HEK293 (cell line): ENCODE results near the gene E2F4.

ENCODE experiments used
- IKZF3 ChIP-seq: fragments of 450-650 bp; IDR thresholded peaks from 2 replicates; pipeline ENCODE4 v1.5.0; 2018; ENCODE audit warnings: missing biosample characterization, mild to moderate bottlenecking, missing genetic modification characterization, moderate library complexity
- KLF1 ChIP-seq: fragments of 450-650 bp; formaldehyde crosslinking; IDR thresholded peaks from 2 replicates; pipeline ENCODE4 v1.5.1; 2016; ENCODE audit warnings: missing biosample characterization, missing genetic modification characterization
- KLF16 ChIP-seq: fragments of 450-650 bp; formaldehyde crosslinking; IDR thresholded peaks from 2 replicates; pipeline ENCODE4 v1.5.1; 2017; ENCODE audit warnings: missing biosample characterization, missing genetic modification characterization
- KLF7 ChIP-seq: fragments of 450-650 bp; formaldehyde crosslinking; IDR thresholded peaks from 2 replicates; pipeline ENCODE4 v1.5.1; 2016; ENCODE audit warnings: missing biosample characterization, missing genetic modification characterization, borderline replicate concordance
- TCF7L2 ChIP-seq: IDR thresholded peaks from 2 replicates; pipeline ENCODE4 v1.6.1; 2011; ENCODE audit warnings: low read depth, mild to moderate bottlenecking, inconsistent platforms, low read length, moderate library complexity, borderline replicate concordance
- ZFHX2 ChIP-seq: fragments of 450-650 bp; formaldehyde crosslinking; conservative IDR thresholded peaks from 2 replicates; pipeline ENCODE4 v1.5.1; 2016; ENCODE audit warnings: missing biosample characterization, missing genetic modification characterization
- ZNF138 ChIP-seq: fragments of 450-650 bp; formaldehyde crosslinking; IDR thresholded peaks from 2 replicates; pipeline ENCODE4 v1.5.1; 2016; ENCODE audit warnings: missing biosample characterization, missing genetic modification characterization, borderline replicate concordance
- ZNF24 ChIP-seq: fragments of 450-650 bp; formaldehyde crosslinking; IDR thresholded peaks from 2 replicates; pipeline ENCODE4 v1.5.1; 2016; ENCODE audit warnings: missing biosample characterization, missing genetic modification characterization
- ZNF274 ChIP-seq, 2 experiments: fragments of 200-500 bp in 1 of 2; fragments of 450-650 bp in 1 of 2; sonication (Bioruptor generic) in 1 of 2; formaldehyde crosslinking in 1 of 2; IDR thresholded peaks; 2 replicates each; pipeline versions ENCODE4 v1.5.1 to v1.6.1; 2014 to 2016; ENCODE audit warnings: borderline replicate concordance in 1 of 2, inconsistent platforms in 1 of 2, low read length in 1 of 2, missing biosample characterization in 1 of 2, missing genetic modification characterization in 1 of 2
- ZNF777 ChIP-seq: fragments of 450-650 bp; formaldehyde crosslinking; IDR thresholded peaks from 2 replicates; pipeline ENCODE4 v1.5.1; 2017; ENCODE audit warnings: missing biosample characterization, missing genetic modification characterization, borderline replicate concordance
- TF ChIP-seq, protein P1 (sequence below): fragments of 450-650 bp; formaldehyde crosslinking; IDR thresholded peaks from 2 replicates; pipeline ENCODE4 v1.5.1; 2016; ENCODE audit warnings: missing biosample characterization, missing genetic modification characterization
- TF ChIP-seq, protein P2 (sequence below): fragments of 450-650 bp; formaldehyde crosslinking; IDR thresholded peaks from 2 replicates; pipeline ENCODE4 v1.5.0; 2017; ENCODE audit warnings: missing biosample characterization, missing genetic modification characterization, borderline replicate concordance

DNA sequence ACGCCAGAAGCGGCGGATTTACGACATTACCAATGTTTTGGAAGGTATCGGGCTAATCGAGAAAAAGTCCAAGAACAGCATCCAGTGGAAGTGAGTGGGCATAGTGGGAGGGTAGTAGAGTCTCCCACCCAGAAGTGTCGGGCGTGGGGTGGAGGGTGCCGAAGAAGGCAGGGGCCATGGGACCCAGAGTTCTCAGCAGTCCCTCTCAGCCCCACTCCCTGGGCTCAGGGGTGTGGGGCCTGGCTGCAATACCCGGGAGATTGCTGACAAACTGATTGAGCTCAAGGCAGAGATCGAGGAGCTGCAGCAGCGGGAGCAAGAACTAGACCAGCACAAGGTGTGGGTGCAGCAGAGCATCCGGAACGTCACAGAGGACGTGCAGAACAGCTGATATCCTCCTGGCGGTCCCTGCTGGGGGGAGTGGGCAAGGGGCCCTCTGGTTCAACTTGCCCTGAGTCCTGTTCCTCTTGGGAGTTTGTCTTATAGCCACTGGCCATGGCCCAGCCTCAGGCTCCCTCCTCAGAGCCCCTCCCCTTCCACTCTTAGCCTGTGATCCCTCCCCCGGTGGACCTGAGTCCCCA lies 916 bp downstream of the E2F4 start:
- TF ChIP-seq ZNF777 (no peak), KLF1 (tag by site-specific recombination) (no peak), ZNF138 (tag by site-specific recombination) (no peak), ZNF274 (IDR thresholded peaks at IDR 0.05; ENCODE audit: low read length) (no peak), ZNF274 (tag by site-specific recombination; IDR thresholded peaks at IDR 0.05; ENCODE audit: borderline replicate concordance) (no peak), TCF7L2 (no peak), KLF16 (tag by site-specific recombination) (no peak), IKZF3 (tag by site-specific recombination) (no peak), ZFHX2 (tag by site-specific recombination) (no peak), KLF7 (tag by site-specific recombination) (no peak), ZNF24 (tag by site-specific recombination) (no peak)
- TF ChIP-seq, protein P1, sequence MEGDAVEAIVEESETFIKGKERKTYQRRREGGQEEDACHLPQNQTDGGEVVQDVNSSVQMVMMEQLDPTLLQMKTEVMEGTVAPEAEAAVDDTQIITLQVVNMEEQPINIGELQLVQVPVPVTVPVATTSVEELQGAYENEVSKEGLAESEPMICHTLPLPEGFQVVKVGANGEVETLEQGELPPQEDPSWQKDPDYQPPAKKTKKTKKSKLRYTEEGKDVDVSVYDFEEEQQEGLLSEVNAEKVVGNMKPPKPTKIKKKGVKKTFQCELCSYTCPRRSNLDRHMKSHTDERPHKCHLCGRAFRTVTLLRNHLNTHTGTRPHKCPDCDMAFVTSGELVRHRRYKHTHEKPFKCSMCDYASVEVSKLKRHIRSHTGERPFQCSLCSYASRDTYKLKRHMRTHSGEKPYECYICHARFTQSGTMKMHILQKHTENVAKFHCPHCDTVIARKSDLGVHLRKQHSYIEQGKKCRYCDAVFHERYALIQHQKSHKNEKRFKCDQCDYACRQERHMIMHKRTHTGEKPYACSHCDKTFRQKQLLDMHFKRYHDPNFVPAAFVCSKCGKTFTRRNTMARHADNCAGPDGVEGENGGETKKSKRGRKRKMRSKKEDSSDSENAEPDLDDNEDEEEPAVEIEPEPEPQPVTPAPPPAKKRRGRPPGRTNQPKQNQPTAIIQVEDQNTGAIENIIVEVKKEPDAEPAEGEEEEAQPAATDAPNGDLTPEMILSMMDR (tag by site-specific recombination): no peak
- TF ChIP-seq, protein P2, sequence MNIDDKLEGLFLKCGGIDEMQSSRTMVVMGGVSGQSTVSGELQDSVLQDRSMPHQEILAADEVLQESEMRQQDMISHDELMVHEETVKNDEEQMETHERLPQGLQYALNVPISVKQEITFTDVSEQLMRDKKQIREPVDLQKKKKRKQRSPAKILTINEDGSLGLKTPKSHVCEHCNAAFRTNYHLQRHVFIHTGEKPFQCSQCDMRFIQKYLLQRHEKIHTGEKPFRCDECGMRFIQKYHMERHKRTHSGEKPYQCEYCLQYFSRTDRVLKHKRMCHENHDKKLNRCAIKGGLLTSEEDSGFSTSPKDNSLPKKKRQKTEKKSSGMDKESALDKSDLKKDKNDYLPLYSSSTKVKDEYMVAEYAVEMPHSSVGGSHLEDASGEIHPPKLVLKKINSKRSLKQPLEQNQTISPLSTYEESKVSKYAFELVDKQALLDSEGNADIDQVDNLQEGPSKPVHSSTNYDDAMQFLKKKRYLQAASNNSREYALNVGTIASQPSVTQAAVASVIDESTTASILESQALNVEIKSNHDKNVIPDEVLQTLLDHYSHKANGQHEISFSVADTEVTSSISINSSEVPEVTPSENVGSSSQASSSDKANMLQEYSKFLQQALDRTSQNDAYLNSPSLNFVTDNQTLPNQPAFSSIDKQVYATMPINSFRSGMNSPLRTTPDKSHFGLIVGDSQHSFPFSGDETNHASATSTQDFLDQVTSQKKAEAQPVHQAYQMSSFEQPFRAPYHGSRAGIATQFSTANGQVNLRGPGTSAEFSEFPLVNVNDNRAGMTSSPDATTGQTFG (tag by site-specific recombination): no peak
